GM13976 (cell line): ENCODE results near the gene DCK.
"Not testable (repeated sequence)": the region's sequence is repeated elsewhere in the genome, so short reads cannot be mapped to it uniquely, and the experiment has no call there.

Experiments
- DNase-seq: peaks from one replicate; pipeline ENCODE4 v3.0.0; 2012; ENCODE audit warnings: low spot score
- in situ Hi-C: fragments of 300-500 bp; cut with MboI; formaldehyde crosslinking; loops from one replicate; pipeline ENCODE4 v1.12.0; 2022; ENCODE audit warnings: low sequenced_read_pairs, mixed read lengths, inconsistent platforms; ENCODE audit not compliant: unreplicated experiment
- TF ChIP-seq, protein P1 (sequence below): IDR thresholded peaks from 2 replicates; pipeline ENCODE4 v1.5.1; 2012; ENCODE audit warnings: borderline replicate concordance, mild to moderate bottlenecking; ENCODE audit not compliant: insufficient read depth; ENCODE audit errors: extremely low read depth, missing control alignments, control extremely low read depth

DCK gene

GRCh38 chr4:70997036-70997435 is 3.6 kb downstream of the DCK start:
- TF ChIP-seq, protein P1, sequence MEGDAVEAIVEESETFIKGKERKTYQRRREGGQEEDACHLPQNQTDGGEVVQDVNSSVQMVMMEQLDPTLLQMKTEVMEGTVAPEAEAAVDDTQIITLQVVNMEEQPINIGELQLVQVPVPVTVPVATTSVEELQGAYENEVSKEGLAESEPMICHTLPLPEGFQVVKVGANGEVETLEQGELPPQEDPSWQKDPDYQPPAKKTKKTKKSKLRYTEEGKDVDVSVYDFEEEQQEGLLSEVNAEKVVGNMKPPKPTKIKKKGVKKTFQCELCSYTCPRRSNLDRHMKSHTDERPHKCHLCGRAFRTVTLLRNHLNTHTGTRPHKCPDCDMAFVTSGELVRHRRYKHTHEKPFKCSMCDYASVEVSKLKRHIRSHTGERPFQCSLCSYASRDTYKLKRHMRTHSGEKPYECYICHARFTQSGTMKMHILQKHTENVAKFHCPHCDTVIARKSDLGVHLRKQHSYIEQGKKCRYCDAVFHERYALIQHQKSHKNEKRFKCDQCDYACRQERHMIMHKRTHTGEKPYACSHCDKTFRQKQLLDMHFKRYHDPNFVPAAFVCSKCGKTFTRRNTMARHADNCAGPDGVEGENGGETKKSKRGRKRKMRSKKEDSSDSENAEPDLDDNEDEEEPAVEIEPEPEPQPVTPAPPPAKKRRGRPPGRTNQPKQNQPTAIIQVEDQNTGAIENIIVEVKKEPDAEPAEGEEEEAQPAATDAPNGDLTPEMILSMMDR, result no peak
- in situ Hi-C loops, result no loop called here
- no peak for DNase-seq

GRCh38 chr4:70997546-70997945 is 4.1 kb downstream of the DCK start:
- in situ Hi-C loops, result no loop called here

GRCh38 chr4:70999639-71000038 is 6.2 kb downstream of the DCK start:
- in situ Hi-C loops, result loop anchor here (25.0 kb wide), 1 partner anchor 337 kb away; the partner anchor contains the start of gene JCHAIN
- DNase-seq, result not testable (repeated sequence)

More at GRCh38 chr4:70997546-70997945, 4.1 kb downstream of the DCK start:
- DNase-seq, result no peak
- TF ChIP-seq, protein P1, result no peak

DNA sequence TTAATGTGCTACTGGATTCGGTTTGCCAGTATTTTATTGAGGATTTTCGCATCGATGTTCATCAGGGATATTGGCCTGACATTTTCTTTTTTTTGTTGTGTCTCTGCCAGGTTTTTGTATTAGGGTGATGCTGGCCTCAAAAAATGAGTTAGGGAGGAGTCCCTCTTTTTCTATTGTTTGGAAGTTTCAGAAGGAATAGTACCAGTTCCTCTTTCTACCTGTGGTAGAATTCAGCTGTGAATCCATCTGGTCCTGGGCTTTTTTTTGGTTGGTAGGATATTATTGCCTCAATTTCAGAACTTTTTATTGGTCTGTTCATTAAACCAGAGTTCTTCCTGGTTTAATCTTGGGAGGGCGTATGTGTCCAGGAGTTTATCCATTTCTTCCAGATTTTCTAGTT is 7.9 kb downstream of the DCK start:
- DNase-seq, result not testable (repeated sequence)
- in situ Hi-C loops, result loop anchor here (25.0 kb wide), 1 partner anchor 339 kb away; the partner anchor contains the start of gene JCHAIN

GRCh38 chr4:71004281-71004851 is 10.9 kb downstream of the DCK start:
- DNase-seq, result no peak
- in situ Hi-C loops, result loop anchor here (25.0 kb wide), 1 partner anchor 342 kb away; the partner anchor contains the start of gene JCHAIN
- TF ChIP-seq, protein P1, result no peak

GRCh38 chr4:71005025-71005424 is 11.6 kb downstream of the DCK start:
- in situ Hi-C loops, result loop anchor here (25.0 kb wide), 1 partner anchor 343 kb away; the partner anchor contains the start of gene JCHAIN
- not testable (repeated sequence) for DNase-seq

- TF ChIP-seq, protein P1, result no peak
- in situ Hi-C loops, result loop anchor here (25.0 kb wide), 1 partner anchor 344 kb away; the partner anchor contains the start of gene JCHAIN
- DNase-seq, result peak; percentile 50
These were observed 12.9 kb downstream of the DCK start for GRCh38 chr4:71006203-71006907.

GRCh38 chr4:71008196-71008595 is 14.7 kb downstream of the DCK start:
- TF ChIP-seq, protein P1, result no peak
- DNase-seq, result no peak
- in situ Hi-C loops, result loop anchor here (25.0 kb wide), 1 partner anchor 346 kb away; the partner anchor contains the start of gene JCHAIN
